IPS-18c (cell line): Measurements from ENCODE around the gene CPED1.
"Not testable (repeated sequence)": the region's sequence is repeated elsewhere in the genome, so short reads cannot be mapped to it uniquely, and the experiment has no call there.

ENCODE experiments used
- H3K4me3 ChIP-seq: 2 replicates; pipeline ENCODE4 v1.7.0; 2013; ENCODE audit warnings: low read depth, mild to moderate bottlenecking, low read length, moderate library complexity; ENCODE audit not compliant: insufficient read depth
- H3K9me3 ChIP-seq: one replicate; pipeline ENCODE4 v1.6.1; 2013; ENCODE audit warnings: mild to moderate bottlenecking, low read length, moderate library complexity; ENCODE audit not compliant: control insufficient read depth, insufficient read depth

CPED1 gene

DNA sequence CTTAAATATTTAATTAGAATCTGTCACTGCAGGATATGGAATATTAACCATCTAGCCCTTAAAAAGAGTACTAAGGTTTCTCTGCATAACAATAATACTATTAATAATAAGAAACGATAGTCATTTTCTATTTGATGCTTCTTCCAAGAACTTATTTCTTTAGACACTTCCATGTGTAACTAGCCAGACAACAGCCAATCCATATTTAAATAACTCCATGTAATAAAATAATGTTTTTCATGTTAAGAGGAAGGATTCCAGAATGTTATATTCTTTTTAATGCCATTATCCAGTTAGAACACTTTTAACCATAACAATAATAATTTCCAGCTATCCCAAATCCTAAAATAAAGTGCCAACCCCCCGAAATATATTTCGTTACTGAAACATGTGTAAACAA lies 170.2 kb downstream of the CPED1 start:
- Histone ChIP-seq H3K9me3 (no peaks in the 10 kb centered on the region), H3K4me3 (no peak overlapping the region)

GRCh38 chr7:121159553-121159952 lies 171.0 kb downstream of the CPED1 start:
- Histone ChIP-seq H3K9me3 (no peaks in the 10 kb centered on the region), H3K4me3 (no peak overlapping the region)

GRCh38 chr7:121160150-121161008 lies 171.9 kb downstream of the CPED1 start:
- H3K4me3 ChIP-seq: no peak overlapping the region
- H3K9me3 ChIP-seq: no peaks in the 10 kb centered on the region

DNA sequence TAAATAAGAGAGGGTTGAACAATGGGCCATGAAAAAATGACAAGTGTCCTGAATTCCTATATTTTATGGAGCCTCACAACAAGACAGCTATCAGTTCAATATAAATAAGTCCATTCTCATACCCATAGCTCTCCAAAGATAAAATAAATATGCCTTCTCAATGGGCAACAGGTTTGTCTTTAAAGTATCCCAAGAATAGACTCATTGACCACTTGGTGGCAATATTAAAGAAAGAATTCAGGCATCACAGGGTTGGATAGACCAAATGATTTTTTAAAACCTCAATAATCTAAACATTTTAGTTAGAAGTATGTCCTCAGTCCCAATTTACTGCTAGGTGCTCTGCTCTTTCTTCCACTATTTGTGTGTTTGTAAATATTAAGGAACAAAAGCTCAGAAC lies 175.2 kb downstream of the CPED1 start:
- Histone ChIP-seq H3K4me3 (no peak overlapping the region), H3K9me3 (no peaks in the 10 kb centered on the region)

GRCh38 chr7:121164247-121164646 lies 175.7 kb downstream of the CPED1 start:
- H3K4me3 ChIP-seq: no peak overlapping the region

GRCh38 chr7:121166916-121167315 lies 178.4 kb downstream of the CPED1 start:
- H3K9me3 ChIP-seq: no peaks in the 10 kb centered on the region
- H3K4me3 ChIP-seq: no peak overlapping the region

More at GRCh38 chr7:121164247-121164646, 175.7 kb downstream of the CPED1 start:
- H3K9me3 ChIP-seq: no peaks in the 10 kb centered on the region

- no peaks in the 10 kb centered on the region for H3K9me3 ChIP-seq
- no peak overlapping the region for H3K4me3 ChIP-seq
Observed at GRCh38 chr7:121167971-121168370, 179.5 kb downstream of the CPED1 start.

- H3K4me3 ChIP-seq: no peak overlapping the region
Observed at GRCh38 chr7:121169469-121169868, 181.0 kb downstream of the CPED1 start.

DNA sequence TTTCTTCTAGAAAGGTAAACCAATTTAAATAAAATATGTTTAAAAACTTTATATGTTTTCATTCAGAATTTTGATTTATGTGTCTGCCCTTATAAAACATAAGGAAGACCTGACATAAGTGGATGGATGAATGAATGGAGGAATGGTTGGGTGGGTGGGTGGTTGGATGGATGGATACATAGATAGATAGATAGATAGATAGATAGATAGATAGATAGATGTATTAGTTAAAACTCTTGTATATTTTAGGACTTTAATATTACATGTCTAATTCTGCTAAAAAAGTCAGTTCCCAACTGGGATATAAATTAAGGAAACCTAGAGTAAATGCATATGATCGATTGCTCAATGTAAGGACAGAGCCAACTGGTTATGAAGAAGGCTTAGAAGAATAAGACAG lies 184.0 kb downstream of the CPED1 start:
- no peak overlapping the region for H3K4me3 ChIP-seq

More at GRCh38 chr7:121169469-121169868, 181.0 kb downstream of the CPED1 start:
- no peaks in the 10 kb centered on the region for H3K9me3 ChIP-seq

DNA sequence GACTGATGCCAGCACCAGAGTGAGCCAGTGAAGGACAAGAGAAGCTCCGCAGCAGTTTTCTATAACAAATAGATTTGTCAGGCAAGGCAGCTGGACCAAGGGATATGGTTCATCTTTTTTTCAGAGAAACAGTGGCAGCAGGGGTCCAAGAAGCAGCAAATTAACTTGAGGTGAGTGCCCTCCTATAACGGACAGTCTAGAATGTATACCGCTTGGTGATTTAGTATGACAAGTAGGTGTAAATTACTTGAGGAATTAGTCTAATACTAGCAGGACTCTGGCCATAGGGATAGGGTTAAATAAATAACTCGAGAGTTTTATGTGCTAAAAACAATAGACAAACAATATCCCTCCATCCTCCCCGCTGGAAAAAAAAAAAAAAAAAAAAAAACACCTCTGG lies 187.3 kb downstream of the CPED1 start:
- no peaks in the 10 kb centered on the region for H3K9me3 ChIP-seq
- no peak overlapping the region for H3K4me3 ChIP-seq

More for the DNA sequence above, 184.0 kb downstream of the CPED1 start:
- no peaks in the 10 kb centered on the region for H3K9me3 ChIP-seq

DNA sequence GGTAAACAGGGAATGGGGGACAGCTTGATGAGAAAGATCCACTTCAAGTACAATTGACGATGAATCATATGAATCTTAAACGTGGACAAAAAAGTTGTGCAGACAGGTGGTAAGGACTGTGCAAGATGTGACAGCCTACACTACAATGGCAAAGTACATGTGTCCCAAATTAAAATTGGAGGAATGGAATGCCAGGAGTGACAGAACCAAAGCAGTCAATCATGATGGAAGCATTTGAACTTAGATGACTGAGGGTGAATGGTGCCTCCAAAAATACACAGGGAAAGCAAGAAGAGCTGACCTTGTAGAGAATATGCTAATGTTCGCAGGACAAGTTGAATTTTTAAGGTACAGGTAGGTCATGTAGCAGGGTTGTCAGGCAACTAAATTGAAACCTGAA lies 189.9 kb downstream of the CPED1 start:
- H3K4me3 ChIP-seq: no peak overlapping the region
- no peaks in the 10 kb centered on the region for H3K9me3 ChIP-seq

GRCh38 chr7:121178869-121179497 lies 190.5 kb downstream of the CPED1 start:
- no peak overlapping the region for H3K4me3 ChIP-seq
- no peaks in the 10 kb centered on the region for H3K9me3 ChIP-seq

DNA sequence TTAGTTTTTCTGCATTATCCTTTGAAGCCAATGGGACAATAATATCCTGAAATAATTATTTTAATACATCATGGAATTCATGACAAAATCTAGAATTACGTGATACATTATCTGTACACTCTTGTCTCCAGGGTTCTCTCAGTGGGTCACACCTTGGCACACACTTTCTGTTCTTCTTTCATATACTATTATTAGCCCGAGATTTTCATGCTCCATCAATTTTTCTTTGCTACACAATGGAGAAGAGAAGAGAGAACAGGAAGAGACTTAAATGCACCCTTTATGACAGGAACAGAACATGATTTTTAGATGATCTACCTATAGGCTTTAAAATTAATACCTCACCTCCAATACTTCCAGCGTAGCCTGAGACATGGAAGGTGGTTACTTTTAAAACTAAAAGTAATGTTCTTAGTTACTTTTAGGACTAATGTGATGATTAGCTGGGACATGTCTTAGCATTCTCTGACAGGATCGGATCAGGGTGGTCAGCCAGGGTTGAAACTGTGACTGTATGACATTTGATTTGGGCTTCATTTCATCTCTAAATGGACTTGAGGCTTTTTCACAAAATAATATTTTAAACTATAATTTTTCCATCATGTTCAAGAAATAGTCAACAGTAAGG lies 192.0 kb downstream of the CPED1 start:
- H3K4me3 ChIP-seq: no peak overlapping the region
- no peaks in the 10 kb centered on the region for H3K9me3 ChIP-seq

DNA sequence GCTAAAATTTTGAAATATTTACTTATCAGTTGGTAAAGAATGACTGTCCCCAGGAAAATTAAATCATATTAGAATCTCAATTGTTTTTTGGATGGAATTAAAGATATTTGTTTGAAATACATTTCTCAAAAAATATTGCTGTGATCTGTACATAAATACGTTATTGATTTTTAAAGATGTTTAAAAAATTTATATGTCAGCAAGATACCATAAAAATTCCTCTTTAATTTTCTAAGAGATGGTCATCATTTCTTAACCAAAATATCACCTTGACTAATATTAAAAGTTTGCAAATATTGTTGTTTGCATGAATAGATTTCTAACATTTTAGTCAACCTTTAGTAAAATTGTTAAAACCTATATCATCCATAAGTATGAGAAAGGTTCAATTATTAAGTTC lies 192.8 kb downstream of the CPED1 start:
- no peaks in the 10 kb centered on the region for H3K9me3 ChIP-seq
- H3K4me3 ChIP-seq: no peak overlapping the region

- H3K9me3 ChIP-seq: no peaks in the 10 kb centered on the region
- no peak overlapping the region for H3K4me3 ChIP-seq
Observed at GRCh38 chr7:121182281-121182680, 193.8 kb downstream of the CPED1 start.

GRCh38 chr7:121182902-121183301 lies 194.4 kb downstream of the CPED1 start:
- no peaks in the 10 kb centered on the region for H3K9me3 ChIP-seq

GRCh38 chr7:121183883-121184282 lies 195.4 kb downstream of the CPED1 start:
- H3K4me3 ChIP-seq, H3K9me3 ChIP-seq: not testable (repeated sequence)

More at GRCh38 chr7:121182902-121183301, 194.4 kb downstream of the CPED1 start:
- no peak overlapping the region for H3K4me3 ChIP-seq

DNA sequence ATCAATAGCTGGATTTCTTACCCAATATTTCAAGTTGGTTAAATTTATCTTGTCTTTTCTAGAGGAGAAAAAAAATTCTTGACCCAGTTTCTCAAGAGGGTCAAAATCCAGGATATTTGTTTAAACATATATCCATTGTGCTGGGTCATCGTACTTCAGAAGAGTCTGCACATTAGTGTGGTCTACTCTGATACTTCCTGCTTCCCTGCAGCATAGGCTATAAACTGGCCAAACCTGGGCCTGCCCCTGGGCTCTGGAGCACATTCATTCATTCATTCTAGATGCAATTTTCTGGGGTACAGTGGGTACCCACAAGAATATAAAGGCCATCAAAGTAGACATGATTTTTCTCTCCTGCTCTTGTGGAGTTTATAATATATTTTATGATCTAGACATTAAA lies 198.2 kb downstream of the CPED1 start:
- no peaks in the 10 kb centered on the region for H3K9me3 ChIP-seq
- no peak overlapping the region for H3K4me3 ChIP-seq
